Right lobe of liver (tissue), 6 donors: ENCODE data around the gene AKR1D1. TPM values are rescaled to one million over a fixed set of nuclear protein-coding genes. Genes with fewer than 3 reads are reported as not detected.
A peak's percentile ranks its signal among the peaks of the same experiment; 100 is the strongest.

ENCODE experiments used
- ATAC-seq, 4 donors: fragments of 200-7000 bp; cut with Tn5 transposase; one replicate each; pipeline ENCODE4 v1.9.1; 2020; ENCODE audit warnings: mild to moderate bottlenecking in 4 of 4, moderate library complexity in 4 of 4
- DNase-seq, 3 donors: peaks; one replicate each; pipeline ENCODE4 v3.0.0-alpha.2; 2020
- H3K27ac ChIP-seq, 3 donors: fragments of 200-600 bp; one replicate each; pipeline ENCODE4 v1.8.0; 2022
- H3K27me3 ChIP-seq, 2 donors: fragments of 200-600 bp; one replicate each; pipeline ENCODE4 v1.8.0; 2022
- H3K36me3 ChIP-seq, 4 donors: fragments of 200-600 bp; sonication (generic) in 1 of 4; one replicate each; pipeline versions ENCODE4 v1.5.1 to v1.8.0; 2017 to 2022; ENCODE audit warnings: control low read depth in 1 of 4
- H3K4me1 ChIP-seq, 4 donors: fragments of 200-600 bp; sonication (generic) in 1 of 4; one replicate each; pipeline versions ENCODE4 v1.5.1 to v1.8.0; 2017 to 2022; ENCODE audit warnings: control low read depth in 1 of 4
- H3K4me3 ChIP-seq, 3 donors: fragments of 200-600 bp; one replicate each; pipeline ENCODE4 v1.8.0; 2022
- H3K9me3 ChIP-seq, 4 donors: fragments of 200-600 bp; sonication (generic) in 1 of 4; one replicate each; pipeline versions ENCODE4 v1.5.1 to v1.8.0; 2017 to 2022; ENCODE audit warnings: control low read depth in 1 of 4
- POLR2A ChIP-seq: fragments of 450-650 bp; IDR thresholded peaks from one replicate; pipeline ENCODE4 v1.6.1; 2017; ENCODE audit warnings: antibody characterized with exemption, mild to moderate bottlenecking
- WGBS: methylation state at CpG from one replicate; pipeline ENCODE4 v1.1.6; 2018; ENCODE audit warnings: low coverage, low lambda C conversion rate; ENCODE audit not compliant: insufficient coverage; ENCODE audit errors: missing lambda C conversion rate; 5-methylcytosine and 5-hydroxymethylcytosine counted together
- intact Hi-C, 2 donors: fragments of 100-400 bp; cut with DNase I; formaldehyde crosslinking; loops; one replicate each; pipeline versions ENCODE4 v1.11.2 to v1.14.1; 2022
- total RNA-seq, 6 experiments: library from RNA; depleted of rRNA in 2 of 6; stranded (reverse); fragments of >200 nt in 2 of 6; fragmentation: NEBNext Ultra II Directional in 3 of 6; extraction: Animal tissue kit (Norgen Biotek cat#: 25700) in 3 of 6; gene quantifications; one replicate each; pipeline versions ENCODE4 v1.1.0 to v1.2.4, GENCODE V29; 2016 to 2023
- TF ChIP-seq, protein P1 (sequence below), 4 donors: fragments of 200-600 bp in 3 of 4; fragments of 450-650 bp in 1 of 4; IDR thresholded peaks; one replicate each; pipeline versions ENCODE4 v1.5.1 to v1.8.0; 2016 to 2022; ENCODE audit warnings: antibody characterized with exemption in 4 of 4, mild to moderate bottlenecking in 2 of 4
- donor health status: DM: no; HTN: yes; CAD: no.
- donor health status: DM: no; HTN: no; CAD: no.
- donor health status: DM: no; HTN: no; CAD: no.
- donor health status: DM: no; HTN: yes; CAD: no.
- donor health status: DM: no; HTN: yes; CAD: no.

AKR1D1 gene
- total RNA-seq, 6 experiments from 2014 or later: 43.8 to 332 (median 93.6) TPM

DNA sequence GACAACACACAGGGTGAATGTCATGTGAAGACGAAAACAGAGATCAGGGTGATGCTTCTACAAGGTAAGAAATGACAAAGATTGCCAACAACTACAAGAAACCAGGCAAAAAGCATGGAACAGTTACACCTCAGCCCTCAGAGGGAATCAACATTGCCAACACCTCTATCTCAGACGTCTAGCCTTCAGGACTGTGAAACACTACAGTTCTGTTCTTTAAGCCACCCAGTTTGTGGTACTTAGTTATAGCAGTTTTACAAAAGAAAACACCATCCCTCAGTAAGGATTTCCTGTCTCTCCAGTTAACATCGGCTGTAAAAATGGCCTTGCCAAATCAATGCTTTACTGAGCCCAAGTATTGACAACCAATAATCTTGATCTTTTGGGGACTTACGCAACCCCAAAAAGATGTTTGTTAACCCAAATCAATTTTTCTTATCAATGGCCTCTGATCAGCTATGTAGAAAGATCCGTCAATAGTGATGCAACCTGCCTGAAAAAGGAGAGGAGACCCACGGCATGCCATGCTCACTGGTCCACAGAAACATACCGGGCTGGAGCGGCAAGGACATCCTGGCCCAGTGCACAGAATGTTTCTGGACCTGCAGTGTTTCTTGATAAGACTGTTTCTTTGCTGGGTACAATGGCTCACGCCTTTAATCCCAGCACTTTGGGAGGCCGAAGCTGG is 44.0 kb downstream of the AKR1D1 start:
- peak; percentile 74 to 76 (median 74) for ATAC-seq
- intact Hi-C loops: no loop called here
- 41% methylated on average over 10 of the region's 10 CpGs for WGBS
- H3K36me3 ChIP-seq: peaks cover 0 to under 1% (median 0%) of the 10 kb centered on the region in 4 donors
- no peak for DNase-seq
- H3K27ac ChIP-seq: no peak overlapping the region
- peaks cover 0 to 27% (median 3%) of the 10 kb centered on the region in 4 donors for H3K4me1 ChIP-seq
- no peak overlapping the region for H3K4me3 ChIP-seq
- H3K9me3 ChIP-seq: no peaks in the 10 kb centered on the region
- no peaks in the 10 kb centered on the region for H3K27me3 ChIP-seq
- TF ChIP-seq, protein P1, sequence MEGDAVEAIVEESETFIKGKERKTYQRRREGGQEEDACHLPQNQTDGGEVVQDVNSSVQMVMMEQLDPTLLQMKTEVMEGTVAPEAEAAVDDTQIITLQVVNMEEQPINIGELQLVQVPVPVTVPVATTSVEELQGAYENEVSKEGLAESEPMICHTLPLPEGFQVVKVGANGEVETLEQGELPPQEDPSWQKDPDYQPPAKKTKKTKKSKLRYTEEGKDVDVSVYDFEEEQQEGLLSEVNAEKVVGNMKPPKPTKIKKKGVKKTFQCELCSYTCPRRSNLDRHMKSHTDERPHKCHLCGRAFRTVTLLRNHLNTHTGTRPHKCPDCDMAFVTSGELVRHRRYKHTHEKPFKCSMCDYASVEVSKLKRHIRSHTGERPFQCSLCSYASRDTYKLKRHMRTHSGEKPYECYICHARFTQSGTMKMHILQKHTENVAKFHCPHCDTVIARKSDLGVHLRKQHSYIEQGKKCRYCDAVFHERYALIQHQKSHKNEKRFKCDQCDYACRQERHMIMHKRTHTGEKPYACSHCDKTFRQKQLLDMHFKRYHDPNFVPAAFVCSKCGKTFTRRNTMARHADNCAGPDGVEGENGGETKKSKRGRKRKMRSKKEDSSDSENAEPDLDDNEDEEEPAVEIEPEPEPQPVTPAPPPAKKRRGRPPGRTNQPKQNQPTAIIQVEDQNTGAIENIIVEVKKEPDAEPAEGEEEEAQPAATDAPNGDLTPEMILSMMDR (IDR thresholded peaks at IDR 0.05): no peak
- no peak for TF ChIP-seq POLR2A

DNA sequence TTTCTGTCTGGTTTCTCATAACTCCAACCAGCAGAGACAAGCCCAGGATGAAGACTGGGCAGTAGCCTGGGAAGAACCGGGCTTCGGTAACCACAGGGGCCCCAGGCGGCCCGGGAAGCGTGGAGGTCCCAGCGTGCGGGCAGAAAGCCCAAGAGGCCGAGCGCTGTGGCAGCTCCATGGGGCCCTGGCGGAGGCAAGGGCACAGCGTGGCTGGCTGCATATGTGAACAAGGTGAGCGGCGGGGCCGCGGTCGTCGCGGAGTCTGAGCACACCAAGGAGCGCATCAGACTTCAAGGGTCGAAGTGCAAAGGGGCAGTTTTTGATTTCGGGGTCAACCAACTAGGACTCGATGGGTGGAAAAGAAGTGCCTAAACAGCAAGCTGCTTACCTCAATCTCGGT is 45.9 kb downstream of the AKR1D1 start:
- Histone ChIP-seq H3K4me1 (peaks cover 0 to 18% (median 3%) of the 10 kb centered on the region in 4 donors), H3K9me3 (no peaks in the 10 kb centered on the region), H3K36me3 (no peaks in the 10 kb centered on the region), H3K27me3 (no peaks in the 10 kb centered on the region), H3K4me3 (no peak overlapping the region), H3K27ac (no peak overlapping the region)
- intact Hi-C loops: no loop called here
- 92% methylated on average over 10 of the region's 23 CpGs for WGBS
- no peak for TF ChIP-seq POLR2A
- TF ChIP-seq, protein P1 (IDR thresholded peaks at IDR 0.05): no peak
- DNase-seq (no peak), ATAC-seq (no peak)

DNA sequence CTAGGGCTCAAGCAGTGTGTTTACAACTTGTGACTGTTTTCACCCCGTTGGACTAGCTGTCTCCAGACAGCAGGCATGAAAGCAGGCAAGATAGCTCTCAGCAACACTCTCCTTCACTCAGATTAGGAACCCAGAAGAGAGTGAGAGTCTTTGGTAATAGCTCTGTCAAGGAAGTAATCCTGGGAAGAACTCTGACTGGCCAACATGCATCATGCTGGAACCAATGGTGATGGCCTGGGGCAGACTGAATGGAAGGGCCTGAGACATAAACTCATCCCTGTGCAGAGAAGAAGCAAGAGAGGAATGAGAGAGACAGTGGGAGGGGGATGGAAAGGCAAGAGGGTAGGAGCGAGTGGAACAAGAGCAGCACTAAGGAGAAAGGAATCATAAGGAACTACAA is 48.9 kb downstream of the AKR1D1 start:
- WGBS: 83% methylated on average over 2 of the region's 2 CpGs
- H3K27ac ChIP-seq: no peak overlapping the region
- ATAC-seq (no peak), DNase-seq (no peak)
- H3K9me3 ChIP-seq: no peaks in the 10 kb centered on the region
- no peaks in the 10 kb centered on the region for H3K36me3 ChIP-seq
- intact Hi-C loops: no loop called here
- H3K4me3 ChIP-seq: no peak overlapping the region
- TF ChIP-seq POLR2A: no peak
- TF ChIP-seq, protein P1 (IDR thresholded peaks at IDR 0.05): no peak
- peaks cover 0 to 14% (median 0%) of the 10 kb centered on the region in 4 donors for H3K4me1 ChIP-seq
- H3K27me3 ChIP-seq: no peaks in the 10 kb centered on the region

DNA sequence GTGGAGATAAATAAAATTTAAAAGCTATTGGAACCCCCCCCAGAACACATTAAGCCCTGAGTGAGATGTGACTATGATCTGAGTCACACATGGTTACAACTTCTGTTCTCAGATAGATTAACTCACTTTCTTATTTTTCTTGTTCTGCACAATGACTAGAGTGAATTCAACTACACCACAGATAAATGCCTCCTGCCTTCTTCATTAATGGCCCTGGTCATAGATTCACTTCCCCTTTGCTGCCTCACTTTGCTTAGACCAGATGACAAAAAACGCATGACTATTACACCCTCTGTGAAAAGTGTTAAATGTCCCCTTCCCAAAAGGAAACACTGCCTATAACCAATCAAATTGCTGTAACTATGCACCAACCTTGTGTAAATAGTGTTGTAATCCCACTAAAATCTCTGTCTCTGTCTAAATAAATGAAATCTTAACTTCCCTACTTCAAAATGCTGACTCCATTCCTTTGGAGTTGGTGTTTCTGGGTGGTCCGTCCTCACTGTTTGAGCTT is 49.4 kb downstream of the AKR1D1 start:
- 34% methylated on average over 2 of the region's 2 CpGs for WGBS
- intact Hi-C loops: no loop called here
- H3K4me1 ChIP-seq: peaks cover 0 to 8% (median 0%) of the 10 kb centered on the region in 4 donors
- no peaks in the 10 kb centered on the region for H3K9me3 ChIP-seq
- no peaks in the 10 kb centered on the region for H3K36me3 ChIP-seq
- H3K27me3 ChIP-seq: no peaks in the 10 kb centered on the region
- ATAC-seq (peak; percentile 50 to 83 (median 76)), DNase-seq (no peak)
- TF ChIP-seq, protein P1 (IDR thresholded peaks at IDR 0.05): no peak
- no peak for TF ChIP-seq POLR2A
- H3K27ac ChIP-seq: no peak overlapping the region
- H3K4me3 ChIP-seq: no peak overlapping the region
